HCT116 (cell line): ENCODE results near the gene HK3.

Source experiments
- CTCF ChIP-seq, 3 experiments: fragments of 200-600 bp in 1 of 3; sonication (generic) in 1 of 3; IDR thresholded peaks in 2 of 3; conservative IDR thresholded peaks in 1 of 3; 2 replicates each; pipeline ENCODE4 v1.5.1; 2012 to 2017; ENCODE audit warnings: low read depth in 2 of 3, low read length in 2 of 3, antibody characterized with exemption in 1 of 3, borderline replicate concordance in 1 of 3, control low read depth in 1 of 3, mild to moderate bottlenecking in 1 of 3, mixed read lengths in 1 of 3, mixed run types in 1 of 3, moderate library complexity in 1 of 3; ENCODE audit not compliant: insufficient read depth in 1 of 3
- EZH2 ChIP-seq: fragments of 200-600 bp; sonication (generic); IDR thresholded peaks from 2 replicates; pipeline ENCODE4 v1.6.1; 2017; ENCODE audit warnings: antibody characterized with exemption, mixed run types
- POLR2AphosphoS5 ChIP-seq: IDR thresholded peaks from 2 replicates; pipeline ENCODE4 v1.6.1; 2011; ENCODE audit warnings: mild to moderate bottlenecking, low read depth, low read length, moderate library complexity

DNA sequence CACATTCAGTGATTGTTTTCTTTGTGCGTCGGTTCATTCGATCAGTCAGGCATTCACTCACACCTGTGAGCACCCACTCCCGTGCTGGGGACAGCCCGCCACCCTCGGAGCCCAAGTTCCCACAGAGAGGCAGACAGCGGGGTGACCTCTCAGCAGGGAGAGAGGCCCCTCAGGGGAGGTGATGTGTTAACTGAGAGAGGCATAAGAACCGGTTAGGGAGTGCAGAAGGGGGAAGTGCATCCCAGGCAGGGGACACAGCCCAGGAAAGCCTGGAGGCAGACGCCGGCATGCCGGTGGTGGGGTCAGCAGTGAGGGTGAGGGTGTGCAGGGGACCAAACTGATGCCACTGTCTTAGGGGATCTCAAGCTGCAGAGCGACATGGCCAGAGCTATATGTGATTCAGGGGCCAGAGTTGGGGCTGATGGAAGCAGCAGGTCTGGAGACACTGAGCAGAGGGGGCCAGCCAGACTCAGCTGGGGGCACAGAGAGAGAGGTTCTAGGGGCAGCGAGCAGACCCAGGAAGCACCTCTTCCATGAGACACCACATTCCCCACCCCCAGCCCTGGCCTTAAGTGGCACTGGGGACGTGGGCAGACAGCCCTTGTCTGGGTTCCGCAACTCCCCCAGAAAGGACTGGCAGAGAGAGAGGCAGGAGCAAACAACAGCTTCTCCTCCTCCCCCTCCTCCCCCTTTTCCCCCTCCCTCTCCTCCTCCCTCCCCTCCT lies 35.9 kb downstream of the HK3 start:
- no peak for TF ChIP-seq CTCF (IDR thresholded peaks at IDR 0.05 in 2 of 3, conservative IDR thresholded peaks at IDR 0.05 in 1 of 3; ENCODE audit: borderline replicate concordance in 1 of 3, insufficient read depth in 1 of 3, low read depth in 2 of 3, low read length in 2 of 3)
- no peak for TF ChIP-seq EZH2
- TF ChIP-seq POLR2AphosphoS5 = no peak
